Bone marrow (tissue), 2 donors: ENCODE results near the gene IVL.

ENCODE experiments used
- DNase-seq, 2 donors: peaks; one replicate each; lab custom pipeline; 2025; lab: John Stamatoyannopoulos, UW

The IVL gene

GRCh38 chr1:152907686-152908601 is at the start of gene IVL:
IVL (plus strand) TSS chr1:152908546; CDS start chr1:152909798, 1,252 bp downstream.
- no peak for DNase-seq

GRCh38 chr1:152859696-152860095 is 48.6 kb upstream of the IVL start, which contains the start of gene LCE7A:
LCE7A (plus strand) TSS chr1:152859996; CDS start chr1:152860698, 702 bp downstream.
- DNase-seq, result no peak

- DNase-seq, result no peak
Measured at GRCh38 chr1:152860129-152860528, 48.2 kb upstream of the IVL start.

- no peak for DNase-seq
Measured at GRCh38 chr1:152861374-152861773, 47.0 kb upstream of the IVL start.

- DNase-seq, result no peak
Measured at GRCh38 chr1:152864443-152864842, 43.9 kb upstream of the IVL start.

- DNase-seq, result no peak
Measured at GRCh38 chr1:152866321-152866720, 42.0 kb upstream of the IVL start.

GRCh38 chr1:152869808-152870419 is 38.4 kb upstream of the IVL start:
- peak; percentile 1 to 49 for DNase-seq

GRCh38 chr1:152870831-152871730 is 37.3 kb upstream of the IVL start:
- DNase-seq, result no peak

- no peak for DNase-seq
Measured at GRCh38 chr1:152871731-152872126, 36.6 kb upstream of the IVL start.

GRCh38 chr1:152873495-152873894 is 34.9 kb upstream of the IVL start:
- DNase-seq, result no peak

GRCh38 chr1:152876827-152877226 is 31.5 kb upstream of the IVL start:
- no peak for DNase-seq

- DNase-seq, result no peak
Measured at GRCh38 chr1:152878042-152878441, 30.3 kb upstream of the IVL start, which contains the start of gene SMCP. SMCP (plus strand) TSS chr1:152878322; CDS start chr1:152884423, 6,101 bp downstream.

GRCh38 chr1:152879559-152880198 is 28.7 kb upstream of the IVL start:
- DNase-seq, result no peak

- DNase-seq, result no peak
Measured at GRCh38 chr1:152880316-152880715, 28.0 kb upstream of the IVL start.

GRCh38 chr1:152880907-152881306 is 27.4 kb upstream of the IVL start:
- no peak for DNase-seq

GRCh38 chr1:152884085-152884484 is 24.3 kb upstream of the IVL start:
- no peak for DNase-seq

- no peak for DNase-seq
Measured at GRCh38 chr1:152884506-152884905, 23.8 kb upstream of the IVL start.

GRCh38 chr1:152884966-152885624 is 23.3 kb upstream of the IVL start:
- DNase-seq, result no peak

- DNase-seq, result no peak
Measured at GRCh38 chr1:152886085-152886484, 22.3 kb upstream of the IVL start.

- no peak for DNase-seq
Measured at GRCh38 chr1:152886758-152887409, 21.5 kb upstream of the IVL start.

- no peak for DNase-seq
Measured at GRCh38 chr1:152888126-152888525, 20.2 kb upstream of the IVL start.
